Fibroblast of mammary gland (primary cell): Measurements from ENCODE around the gene EHD1.

Experiments used
- DNase-seq: peaks from one replicate; pipeline ENCODE4 v3.0.0-alpha.2; 2010; ENCODE audit warnings: low read depth
- H3K4me3 ChIP-seq: 2 replicates; pipeline ENCODE4 v1.5.1; 2011; ENCODE audit warnings: low read depth, mild to moderate bottlenecking, low read length, moderate library complexity; ENCODE audit not compliant: control insufficient read depth
- TF ChIP-seq, protein P1 (sequence below): conservative IDR thresholded peaks from 2 replicates; pipeline ENCODE4 v1.5.1; 2011; ENCODE audit warnings: low read depth, low read length, inconsistent platforms; ENCODE audit not compliant: control insufficient read depth, insufficient read depth

EHD1 gene

GRCh38 chr11:64837887-64838351 is 40.5 kb downstream of the EHD1 start:
- TF ChIP-seq, protein P1, sequence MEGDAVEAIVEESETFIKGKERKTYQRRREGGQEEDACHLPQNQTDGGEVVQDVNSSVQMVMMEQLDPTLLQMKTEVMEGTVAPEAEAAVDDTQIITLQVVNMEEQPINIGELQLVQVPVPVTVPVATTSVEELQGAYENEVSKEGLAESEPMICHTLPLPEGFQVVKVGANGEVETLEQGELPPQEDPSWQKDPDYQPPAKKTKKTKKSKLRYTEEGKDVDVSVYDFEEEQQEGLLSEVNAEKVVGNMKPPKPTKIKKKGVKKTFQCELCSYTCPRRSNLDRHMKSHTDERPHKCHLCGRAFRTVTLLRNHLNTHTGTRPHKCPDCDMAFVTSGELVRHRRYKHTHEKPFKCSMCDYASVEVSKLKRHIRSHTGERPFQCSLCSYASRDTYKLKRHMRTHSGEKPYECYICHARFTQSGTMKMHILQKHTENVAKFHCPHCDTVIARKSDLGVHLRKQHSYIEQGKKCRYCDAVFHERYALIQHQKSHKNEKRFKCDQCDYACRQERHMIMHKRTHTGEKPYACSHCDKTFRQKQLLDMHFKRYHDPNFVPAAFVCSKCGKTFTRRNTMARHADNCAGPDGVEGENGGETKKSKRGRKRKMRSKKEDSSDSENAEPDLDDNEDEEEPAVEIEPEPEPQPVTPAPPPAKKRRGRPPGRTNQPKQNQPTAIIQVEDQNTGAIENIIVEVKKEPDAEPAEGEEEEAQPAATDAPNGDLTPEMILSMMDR, result no peak
- no peak overlapping the region for H3K4me3 ChIP-seq
- no peak for DNase-seq

DNA sequence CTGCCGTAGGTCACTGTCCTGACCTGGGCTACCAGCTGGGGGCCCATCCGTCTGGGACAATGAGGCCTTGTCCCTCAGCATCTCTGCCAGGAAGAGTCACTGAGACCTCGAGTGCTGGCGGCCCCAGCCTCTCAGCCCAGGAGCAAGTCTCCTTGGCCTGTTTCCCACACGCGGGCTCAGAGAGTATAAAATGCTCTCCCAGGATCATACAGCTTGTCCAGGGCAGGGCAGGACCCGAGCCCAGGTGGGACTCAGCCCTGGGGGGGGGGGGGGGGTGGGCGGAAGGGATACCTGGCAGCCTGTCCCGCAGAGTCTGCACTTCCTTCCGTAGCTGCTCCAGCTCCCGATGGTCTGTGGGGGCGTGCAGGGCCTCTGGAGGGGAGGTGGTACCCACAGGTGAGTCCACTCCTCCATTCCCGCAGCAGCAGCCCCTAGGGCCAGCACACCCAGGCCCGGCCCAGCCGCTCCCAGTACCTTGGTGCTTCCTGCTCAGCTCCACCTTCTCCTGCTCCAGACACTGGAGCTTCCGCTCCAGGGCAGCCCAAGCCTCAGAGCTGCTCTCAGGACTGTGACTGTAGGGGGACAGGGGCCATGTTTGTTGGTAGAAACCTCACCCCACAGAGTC is 41.9 kb downstream of the EHD1 start:
- TF ChIP-seq, protein P1, result no peak
- no peak for DNase-seq
- H3K4me3 ChIP-seq, result no peak overlapping the region

DNA sequence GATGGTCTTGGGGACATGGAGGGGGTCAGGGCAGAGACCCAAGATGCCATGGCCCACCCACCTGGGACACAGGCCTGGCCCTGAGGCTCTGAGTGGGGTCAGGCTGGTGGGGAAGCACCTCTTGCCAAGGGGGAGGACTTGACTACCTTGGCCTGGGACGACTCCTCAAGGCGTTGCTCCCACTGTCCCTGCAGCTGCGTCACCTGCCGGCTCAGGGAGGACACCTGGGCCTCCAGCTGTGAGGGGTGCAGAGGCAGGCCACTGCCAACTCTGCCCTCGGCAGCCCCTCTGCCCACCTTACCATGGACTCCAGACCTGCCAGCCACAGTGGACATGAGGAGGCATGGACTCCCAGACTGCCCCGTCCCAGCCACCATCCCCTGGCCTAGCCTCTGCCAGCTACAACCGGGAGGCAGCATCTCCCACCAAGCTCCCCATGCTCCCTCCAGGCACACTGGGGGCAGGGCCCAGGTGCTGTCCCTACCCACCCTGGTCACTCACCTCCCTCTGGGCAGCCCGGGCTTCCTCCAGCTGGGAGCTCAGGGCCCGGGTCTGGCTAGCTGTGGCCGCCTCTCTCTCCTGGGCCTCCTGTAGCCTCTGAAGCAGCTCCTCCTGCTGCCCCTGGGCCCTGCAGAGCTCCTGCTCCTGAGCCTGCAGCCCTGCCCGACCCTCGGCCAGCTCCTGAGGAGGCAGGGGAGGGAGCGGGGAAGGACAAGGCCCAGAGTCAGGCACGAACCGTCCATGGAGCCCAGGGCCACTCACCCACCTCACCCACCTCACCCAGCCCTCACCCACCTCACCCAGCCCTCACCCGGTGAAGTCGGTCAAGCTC is 42.6 kb downstream of the EHD1 start:
- TF ChIP-seq, protein P1, result no peak
- no peak overlapping the region for H3K4me3 ChIP-seq
- DNase-seq, result no peak

- H3K4me3 ChIP-seq, result no peak overlapping the region
- TF ChIP-seq, protein P1, result no peak
- no peak for DNase-seq
Measured at GRCh38 chr11:64834723-64835615, 43.5 kb downstream of the EHD1 start.

DNA sequence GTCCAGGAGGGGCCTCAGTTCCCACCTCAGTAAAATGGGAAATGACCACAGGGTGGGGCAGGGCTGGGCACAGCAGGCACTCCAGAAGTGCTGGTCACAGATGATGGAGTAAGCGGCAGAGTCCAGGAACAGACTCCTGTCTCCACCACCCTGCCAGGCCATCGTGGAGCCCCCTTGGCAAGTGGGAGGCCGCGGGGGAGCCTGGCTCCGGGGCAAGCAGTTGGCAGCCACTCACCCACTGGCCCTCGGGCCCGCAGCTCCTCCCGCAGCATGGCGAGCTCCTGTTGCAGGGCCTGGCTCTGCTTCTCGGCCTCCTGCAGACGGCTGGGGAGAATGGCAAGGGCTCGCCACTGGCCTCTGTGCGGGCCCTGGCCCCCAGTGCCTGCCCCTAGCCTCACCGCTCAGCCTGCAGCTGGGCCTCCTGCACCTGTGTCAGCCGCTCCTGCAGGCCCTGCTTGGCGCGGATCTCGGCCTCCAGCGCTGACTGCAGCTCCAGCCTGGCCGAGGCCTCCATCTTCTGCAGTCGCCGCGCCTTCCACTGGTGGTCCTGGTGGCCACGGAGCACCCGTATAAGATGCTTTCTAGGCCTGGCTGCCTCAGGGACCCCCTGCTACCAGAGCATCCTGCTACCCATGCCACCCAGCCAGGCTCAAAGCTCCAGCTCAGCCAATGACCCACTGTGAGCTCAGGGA is 44.2 kb downstream of the EHD1 start:
- H3K4me3 ChIP-seq, result no peak overlapping the region
- TF ChIP-seq, protein P1, result no peak
- DNase-seq, result no peak

GRCh38 chr11:64833509-64833908 is 44.9 kb downstream of the EHD1 start:
- no peak for DNase-seq
- TF ChIP-seq, protein P1, result no peak
- no peak overlapping the region for H3K4me3 ChIP-seq
